Nephron (organoid): ENCODE results near the gene ADH1A.

Experiments
- H3K27ac Mint-ChIP-seq, 3 experiments: 2 replicates each; pipeline ENCODE4 v1.8.0; 2020; ENCODE audit warnings: mixed read lengths in 3 of 3, mild to moderate bottlenecking in 2 of 3, moderate library complexity in 1 of 3
- H3K27me3 Mint-ChIP-seq: 2 replicates; pipeline ENCODE4 v1.8.0; 2021; ENCODE audit warnings: low read depth, mild to moderate bottlenecking, moderate library complexity, mixed read lengths
- H3K36me3 Mint-ChIP-seq: 2 replicates; pipeline ENCODE4 v1.8.0; 2020; ENCODE audit warnings: low read depth, mixed read lengths
- H3K4me1 Mint-ChIP-seq: 2 replicates; pipeline ENCODE4 v1.8.0; 2020; ENCODE audit warnings: mixed read lengths
- H3K4me3 Mint-ChIP-seq, 3 experiments: 2 replicates each; pipeline ENCODE4 v1.8.0; 2020; ENCODE audit warnings: mild to moderate bottlenecking in 3 of 3, mixed read lengths in 3 of 3, moderate library complexity in 2 of 3
- H3K9me3 Mint-ChIP-seq: 2 replicates; pipeline ENCODE4 v1.8.0; 2020; ENCODE audit warnings: mixed read lengths
- CTCF ChIP-seq, 3 experiments: fragments of 200-600 bp; sonication (generic); IDR thresholded peaks; one replicate each; pipeline ENCODE4 v1.5.0; 2021; ENCODE audit warnings: antibody characterized with exemption in 3 of 3; ENCODE audit not compliant: unreplicated experiment in 3 of 3

The ADH1A gene

GRCh38 chr4:99290848-99291786 is at the start of gene ADH1A:
TSS of gene ADH1A (minus strand) at chr4:99290985. CDS start at chr4:99290914, 71 bp downstream.
- Mint-ChIP-seq H3K27ac (no peak within 1 kb of the TSS), H3K9me3 (peaks cover 18% of the 10 kb centered on the region), H3K36me3 (no peaks in the 10 kb centered on the region), H3K27me3 (no peaks in the 10 kb centered on the region), H3K4me1 (peaks cover 5% of the 10 kb centered on the region), H3K4me3 (no peak within 1 kb of the TSS)
- no peak for TF ChIP-seq CTCF (IDR thresholded peaks at IDR 0.05; ENCODE audit: unreplicated experiment in 3 of 3)

- Mint-ChIP-seq H3K4me1 (no peaks in the 10 kb centered on the region), H3K27me3 (no peaks in the 10 kb centered on the region), H3K9me3 (no peaks in the 10 kb centered on the region), H3K36me3 (no peaks in the 10 kb centered on the region), H3K27ac (peak overlapping the region in 1 of 3 experiments; percentile 38), H3K4me3 (no peak overlapping the region)
- no peak for TF ChIP-seq CTCF (IDR thresholded peaks at IDR 0.05; ENCODE audit: unreplicated experiment in 3 of 3)
Observed at GRCh38 chr4:99339172-99339571, 48.4 kb upstream of the ADH1A start.

- Mint-ChIP-seq H3K4me1 (no peaks in the 10 kb centered on the region), H3K36me3 (no peaks in the 10 kb centered on the region), H3K27ac (no peak overlapping the region), H3K9me3 (no peaks in the 10 kb centered on the region), H3K27me3 (no peaks in the 10 kb centered on the region), H3K4me3 (no peak overlapping the region)
- TF ChIP-seq CTCF (IDR thresholded peaks at IDR 0.05; ENCODE audit: unreplicated experiment in 3 of 3) = no peak
Observed at GRCh38 chr4:99336553-99336952, 45.8 kb upstream of the ADH1A start.

GRCh38 chr4:99334880-99335279 is 44.1 kb upstream of the ADH1A start:
- H3K4me1 Mint-ChIP-seq = no peaks in the 10 kb centered on the region
- H3K36me3 Mint-ChIP-seq = no peaks in the 10 kb centered on the region
- no peaks in the 10 kb centered on the region for H3K9me3 Mint-ChIP-seq
- H3K4me3 Mint-ChIP-seq = no peak overlapping the region
- no peak for TF ChIP-seq CTCF (IDR thresholded peaks at IDR 0.05; ENCODE audit: unreplicated experiment in 3 of 3)
- H3K27ac Mint-ChIP-seq = no peak overlapping the region
- no peaks in the 10 kb centered on the region for H3K27me3 Mint-ChIP-seq

GRCh38 chr4:99330648-99331047 is 39.9 kb upstream of the ADH1A start:
- no peaks in the 10 kb centered on the region for H3K27me3 Mint-ChIP-seq
- no peaks in the 10 kb centered on the region for H3K4me1 Mint-ChIP-seq
- H3K9me3 Mint-ChIP-seq = peaks cover 6% of the 10 kb centered on the region
- H3K4me3 Mint-ChIP-seq = no peak overlapping the region
- TF ChIP-seq CTCF (IDR thresholded peaks at IDR 0.05; ENCODE audit: unreplicated experiment in 3 of 3) = no peak
- H3K27ac Mint-ChIP-seq = no peak overlapping the region
- H3K36me3 Mint-ChIP-seq = no peaks in the 10 kb centered on the region

- no peaks in the 10 kb centered on the region for H3K27me3 Mint-ChIP-seq
- H3K27ac Mint-ChIP-seq = no peak overlapping the region
- H3K36me3 Mint-ChIP-seq = no peaks in the 10 kb centered on the region
- H3K4me3 Mint-ChIP-seq = no peak overlapping the region
- peaks cover 9% of the 10 kb centered on the region for H3K9me3 Mint-ChIP-seq
- no peak for TF ChIP-seq CTCF (IDR thresholded peaks at IDR 0.05; ENCODE audit: unreplicated experiment in 3 of 3)
- peaks cover 4% of the 10 kb centered on the region for H3K4me1 Mint-ChIP-seq
Observed at GRCh38 chr4:99329876-99330275, 39.1 kb upstream of the ADH1A start.
